Neural progenitor cell (in vitro differentiated cells): Measurements from ENCODE around the gene TAOK1. TPM values are rescaled to one million over a fixed set of nuclear protein-coding genes. Genes with fewer than 3 reads are reported as not detected.
"Not testable (repeated sequence)": the region's sequence is repeated elsewhere in the genome, so short reads cannot be mapped to it uniquely, and the experiment has no call there.

Experiments
- DNase-seq: peaks from one replicate; pipeline ENCODE4 v3.0.0-alpha.2; 2016; ENCODE audit warnings: low spot score
- H2AFZ ChIP-seq: fragments of 200-600 bp; sonication (generic); replicated peaks from 2 replicates; pipeline ENCODE4 v1.6.1; 2016; ENCODE audit warnings: antibody characterized with exemption
- H3F3A ChIP-seq: fragments of 200-600 bp; sonication (generic); 2 replicates; pipeline ENCODE4 v1.6.1; 2016; ENCODE audit warnings: antibody characterized with exemption, low read depth
- H3K27ac ChIP-seq: fragments of 200-600 bp; sonication (generic); 2 replicates; pipeline ENCODE4 v1.5.1; 2016; ENCODE audit warnings: mild to moderate bottlenecking
- H3K27me3 ChIP-seq: fragments of 200-600 bp; sonication (generic); 2 replicates; pipeline ENCODE4 v1.6.1; 2016; ENCODE audit warnings: mild to moderate bottlenecking, moderate library complexity
- H3K36me3 ChIP-seq: fragments of 200-600 bp; sonication (generic); 2 replicates; pipeline ENCODE4 v1.5.1; 2016
- H3K4me1 ChIP-seq: fragments of 200-600 bp; sonication (generic); 2 replicates; pipeline ENCODE4 v1.6.1; 2016; ENCODE audit warnings: mixed run types
- H3K4me2 ChIP-seq: fragments of 200-600 bp; sonication (generic); 2 replicates; pipeline ENCODE4 v1.6.1; 2016
- H3K4me3 ChIP-seq: fragments of 200-600 bp; sonication (generic); 2 replicates; pipeline ENCODE4 v1.5.1; 2016
- H3K79me2 ChIP-seq: fragments of 200-600 bp; sonication (generic); 2 replicates; pipeline ENCODE4 v1.6.1; 2016; ENCODE audit warnings: low read depth
- H3K9ac ChIP-seq: fragments of 200-600 bp; sonication (generic); 2 replicates; pipeline ENCODE4 v1.6.1; 2016
- H3K9me3 ChIP-seq: fragments of 200-600 bp; sonication (generic); 2 replicates; pipeline ENCODE4 v1.5.1; 2016; ENCODE audit warnings: low read depth
- H4K20me1 ChIP-seq: fragments of 200-600 bp; sonication (generic); 2 replicates; pipeline ENCODE4 v1.6.1; 2016; ENCODE audit warnings: low read depth
- H3K27ac Mint-ChIP-seq: 3 replicates; pipeline ENCODE4 v1.8.0; 2021; ENCODE audit warnings: mixed read lengths
- H3K27me3 Mint-ChIP-seq: 2 replicates; pipeline ENCODE4 v1.8.0; 2022; ENCODE audit warnings: low read depth, mild to moderate bottlenecking, inconsistent platforms, moderate library complexity, mixed read lengths; ENCODE audit not compliant: insufficient read depth
- H3K36me3 Mint-ChIP-seq: 3 replicates; pipeline ENCODE4 v1.8.0; 2021; ENCODE audit warnings: mixed read lengths
- H3K4me1 Mint-ChIP-seq: 3 replicates; pipeline ENCODE4 v1.8.0; 2021; ENCODE audit warnings: mixed read lengths
- H3K4me3 Mint-ChIP-seq: 3 replicates; pipeline ENCODE4 v1.8.0; 2021; ENCODE audit warnings: mild to moderate bottlenecking, moderate library complexity, mixed read lengths
- H3K9me3 Mint-ChIP-seq: 3 replicates; pipeline ENCODE4 v1.8.0; 2020; ENCODE audit warnings: mixed read lengths
- EZH2 ChIP-seq: fragments of 200-600 bp; sonication (generic); IDR thresholded peaks from 2 replicates; pipeline ENCODE4 v1.6.1; 2017; ENCODE audit warnings: antibody characterized with exemption, mild to moderate bottlenecking, moderate library complexity
- EZH2phosphoT487 ChIP-seq: fragments of 200-600 bp; sonication (generic); IDR thresholded peaks from 2 replicates; pipeline ENCODE4 v1.6.1; 2017; ENCODE audit warnings: antibody characterized with exemption
- total RNA-seq: library from RNA; depleted of rRNA; stranded (reverse); fragments of >200 nt; gene quantifications from 2 replicates; pipeline ENCODE4 v1.2.3, GENCODE V29; 2015; ENCODE audit warnings: low replicate concordance
- TF ChIP-seq, protein P1 (sequence below): fragments of 200-600 bp; sonication (generic); IDR thresholded peaks from 2 replicates; pipeline ENCODE4 v1.5.1; 2017; ENCODE audit warnings: antibody characterized with exemption, mild to moderate bottlenecking

The TAOK1 gene
- total RNA-seq, 1 donor from 2014 or later: 125 TPM

- Histone ChIP-seq H3K9me3 (no peaks in the 10 kb centered on the region), H3K4me2 (no peak overlapping the region), H3K4me3 (no peak overlapping the region), H3K36me3 (no peaks in the 10 kb centered on the region), H2AFZ (no peak overlapping the region), H3K27ac (no peak overlapping the region), H3K4me1 (no peaks in the 10 kb centered on the region), H3K79me2 (no peaks in the 10 kb centered on the region), H4K20me1 (no peaks in the 10 kb centered on the region), H3F3A (peaks cover 8% of the 10 kb centered on the region), H3K9ac (no peak overlapping the region), H3K27me3 (no peaks in the 10 kb centered on the region)
- Mint-ChIP-seq H3K9me3 (no peaks in the 10 kb centered on the region), H3K27me3 (peaks cover 7% of the 10 kb centered on the region), H3K36me3 (peaks cover 2% of the 10 kb centered on the region), H3K27ac (no peak overlapping the region), H3K4me1 (no peaks in the 10 kb centered on the region), H3K4me3 (no peak overlapping the region)
- no peak for TF ChIP-seq EZH2phosphoT487
- TF ChIP-seq, protein P1, sequence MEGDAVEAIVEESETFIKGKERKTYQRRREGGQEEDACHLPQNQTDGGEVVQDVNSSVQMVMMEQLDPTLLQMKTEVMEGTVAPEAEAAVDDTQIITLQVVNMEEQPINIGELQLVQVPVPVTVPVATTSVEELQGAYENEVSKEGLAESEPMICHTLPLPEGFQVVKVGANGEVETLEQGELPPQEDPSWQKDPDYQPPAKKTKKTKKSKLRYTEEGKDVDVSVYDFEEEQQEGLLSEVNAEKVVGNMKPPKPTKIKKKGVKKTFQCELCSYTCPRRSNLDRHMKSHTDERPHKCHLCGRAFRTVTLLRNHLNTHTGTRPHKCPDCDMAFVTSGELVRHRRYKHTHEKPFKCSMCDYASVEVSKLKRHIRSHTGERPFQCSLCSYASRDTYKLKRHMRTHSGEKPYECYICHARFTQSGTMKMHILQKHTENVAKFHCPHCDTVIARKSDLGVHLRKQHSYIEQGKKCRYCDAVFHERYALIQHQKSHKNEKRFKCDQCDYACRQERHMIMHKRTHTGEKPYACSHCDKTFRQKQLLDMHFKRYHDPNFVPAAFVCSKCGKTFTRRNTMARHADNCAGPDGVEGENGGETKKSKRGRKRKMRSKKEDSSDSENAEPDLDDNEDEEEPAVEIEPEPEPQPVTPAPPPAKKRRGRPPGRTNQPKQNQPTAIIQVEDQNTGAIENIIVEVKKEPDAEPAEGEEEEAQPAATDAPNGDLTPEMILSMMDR: no peak
- no peak for TF ChIP-seq EZH2
- DNase-seq: no peak
These were observed 167.0 kb downstream of the TAOK1 start for GRCh38 chr17:29557085-29557738.

GRCh38 chr17:29557739-29558116, 167.6 kb downstream of the TAOK1 start:
- TF ChIP-seq, protein P1: no peak
- no peak for TF ChIP-seq EZH2
- no peak overlapping the region for H3K9ac ChIP-seq
- H3K4me1 ChIP-seq: no peaks in the 10 kb centered on the region
- no peaks in the 10 kb centered on the region for H3K27me3 ChIP-seq
- peaks cover 8% of the 10 kb centered on the region for H3K27me3 Mint-ChIP-seq
- H3K9me3 Mint-ChIP-seq: no peaks in the 10 kb centered on the region
- H3K9me3 ChIP-seq: no peaks in the 10 kb centered on the region
- no peak overlapping the region for H3K27ac ChIP-seq
- no peak overlapping the region for H3K4me2 ChIP-seq
- no peaks in the 10 kb centered on the region for H3K79me2 ChIP-seq
- H3K4me1 Mint-ChIP-seq: no peaks in the 10 kb centered on the region
- H3F3A ChIP-seq: peaks cover 8% of the 10 kb centered on the region
- no peaks in the 10 kb centered on the region for H3K36me3 ChIP-seq
- H3K36me3 Mint-ChIP-seq: no peaks in the 10 kb centered on the region
- no peak overlapping the region for H3K27ac Mint-ChIP-seq
- no peak overlapping the region for H3K4me3 ChIP-seq
- H2AFZ ChIP-seq: no peak overlapping the region
- H3K4me3 Mint-ChIP-seq: no peak overlapping the region
- no peak for DNase-seq
- no peaks in the 10 kb centered on the region for H4K20me1 ChIP-seq

GRCh38 chr17:29558139-29558538, 168.0 kb downstream of the TAOK1 start:
- H4K20me1 ChIP-seq, H3K9me3 Mint-ChIP-seq, DNase-seq, H3K9ac ChIP-seq, H3F3A ChIP-seq, H3K9me3 ChIP-seq, H3K27ac ChIP-seq, H3K4me3 ChIP-seq, H3K36me3 ChIP-seq, H3K79me2 ChIP-seq, H3K27me3 ChIP-seq, H3K4me1 ChIP-seq, H3K4me2 ChIP-seq, H2AFZ ChIP-seq, H3K36me3 Mint-ChIP-seq, H3K27ac Mint-ChIP-seq, H3K27me3 Mint-ChIP-seq, H3K4me3 Mint-ChIP-seq, H3K4me1 Mint-ChIP-seq: not testable (repeated sequence)

- Mint-ChIP-seq H3K27ac (no peak overlapping the region), H3K4me3 (no peak overlapping the region)
These were observed 169.5 kb downstream of the TAOK1 start for GRCh38 chr17:29559640-29560039.

More at GRCh38 chr17:29559640-29560039, 169.5 kb downstream of the TAOK1 start:
- Histone ChIP-seq H3K4me3 (no peak overlapping the region), H4K20me1 (no peaks in the 10 kb centered on the region), H3K4me1 (no peaks in the 10 kb centered on the region), H3K4me2 (no peak overlapping the region), H3F3A (peaks cover 8% of the 10 kb centered on the region), H2AFZ (no peak overlapping the region), H3K27ac (no peak overlapping the region), H3K36me3 (no peaks in the 10 kb centered on the region), H3K27me3 (peaks cover 8% of the 10 kb centered on the region), H3K79me2 (no peaks in the 10 kb centered on the region), H3K9me3 (no peaks in the 10 kb centered on the region), H3K9ac (no peak overlapping the region)
- no peak for DNase-seq
- Mint-ChIP-seq H3K4me1 (no peaks in the 10 kb centered on the region), H3K9me3 (no peaks in the 10 kb centered on the region), H3K36me3 (no peaks in the 10 kb centered on the region), H3K27me3 (peaks cover 14% of the 10 kb centered on the region)
- TF ChIP-seq EZH2 (no peak), EZH2phosphoT487 (no peak)
- TF ChIP-seq, protein P1: no peak
